H9 (cell line): Measurements from ENCODE around the gene AGPAT1. TPM values are rescaled to one million over a fixed set of nuclear protein-coding genes. Genes with fewer than 3 reads are reported as not detected.
A peak's percentile ranks its signal among the peaks of the same experiment; 100 is the strongest.

Source experiments
- DNase-seq: peaks from one replicate; pipeline ENCODE4 v3.0.0-alpha.2; 2017
- H2AFZ ChIP-seq: one replicate; pipeline ENCODE4 v1.6.1; 2013; ENCODE audit warnings: mild to moderate bottlenecking, low read length, control low read depth, moderate library complexity
- H2AK5ac ChIP-seq: 2 replicates; pipeline ENCODE4 v1.6.1; 2013; ENCODE audit warnings: low read length, control low read depth, mixed read lengths; ENCODE audit not compliant: insufficient read length
- H2BK120ac ChIP-seq: one replicate; pipeline ENCODE4 v1.6.1; 2013; ENCODE audit warnings: low read depth, mild to moderate bottlenecking, low read length, control low read depth, inconsistent platforms; ENCODE audit not compliant: poor library complexity, severe bottlenecking
- H2BK12ac ChIP-seq: 2 replicates; pipeline ENCODE4 v1.6.1; 2013; ENCODE audit warnings: low read length, control low read depth, mixed read lengths, low read depth; ENCODE audit not compliant: insufficient read length
- H2BK15ac ChIP-seq: 2 replicates; pipeline ENCODE4 v1.6.1; 2013; ENCODE audit warnings: low read depth, low read length, control low read depth
- H2BK20ac ChIP-seq: one replicate; pipeline ENCODE4 v1.6.1; 2013; ENCODE audit warnings: low read depth, mild to moderate bottlenecking, low read length, control low read depth, inconsistent platforms; ENCODE audit not compliant: poor library complexity, severe bottlenecking
- H2BK5ac ChIP-seq: 2 replicates; pipeline ENCODE4 v1.6.1; 2013; ENCODE audit warnings: low read length, control low read depth, mixed read lengths; ENCODE audit not compliant: insufficient read length
- H3K14ac ChIP-seq: 2 replicates; pipeline ENCODE4 v1.6.1; 2013; ENCODE audit warnings: low read length, control low read depth; ENCODE audit not compliant: insufficient read depth
- H3K18ac ChIP-seq: 2 replicates; pipeline ENCODE4 v1.6.1; 2013; ENCODE audit warnings: low read depth, mild to moderate bottlenecking, mixed read lengths, low read length, control low read depth; ENCODE audit not compliant: insufficient read length
- H3K23ac ChIP-seq: 2 replicates; pipeline ENCODE4 v1.6.1; 2013; ENCODE audit warnings: low read length, control low read depth, mixed read lengths, low read depth; ENCODE audit not compliant: insufficient read length
- H3K23me2 ChIP-seq: 2 replicates; pipeline ENCODE4 v1.6.1; 2013; ENCODE audit warnings: low read depth, mild to moderate bottlenecking, mixed read lengths, low read length, control low read depth; ENCODE audit not compliant: insufficient read length, poor library complexity, severe bottlenecking
- H3K27ac ChIP-seq: 2 replicates; pipeline ENCODE4 v1.5.1; 2013; ENCODE audit warnings: low read length, control low read depth, mixed read lengths, low read depth; ENCODE audit not compliant: insufficient read length
- H3K27me3 ChIP-seq: 2 replicates; pipeline ENCODE4 v1.6.1; 2013; ENCODE audit warnings: low read length, control low read depth, inconsistent platforms; ENCODE audit not compliant: insufficient read depth
- H3K4ac ChIP-seq: 2 replicates; pipeline ENCODE4 v1.6.1; 2013; ENCODE audit warnings: low read depth, mild to moderate bottlenecking, control low read depth, inconsistent platforms, low read length, moderate library complexity
- H3K4me1 ChIP-seq: 2 replicates; pipeline ENCODE4 v1.6.1; 2013; ENCODE audit warnings: low read length, control low read depth, inconsistent platforms; ENCODE audit not compliant: insufficient read depth
- H3K4me2 ChIP-seq: 2 replicates; pipeline ENCODE4 v1.6.1; 2013; ENCODE audit warnings: low read length, control low read depth, mixed read lengths; ENCODE audit not compliant: insufficient read length, insufficient read depth
- H3K56ac ChIP-seq: 2 replicates; pipeline ENCODE4 v1.6.1; 2013; ENCODE audit warnings: low read depth, mild to moderate bottlenecking, mixed read lengths, low read length, control low read depth; ENCODE audit not compliant: insufficient read length
- H3K79me1 ChIP-seq: 2 replicates; pipeline ENCODE4 v1.6.1; 2013; ENCODE audit warnings: low read depth, mild to moderate bottlenecking, moderate library complexity, low read length, control low read depth, inconsistent platforms; ENCODE audit not compliant: insufficient read depth, poor library complexity, severe bottlenecking
- H3K79me2 ChIP-seq: 2 replicates; pipeline ENCODE4 v1.6.1; 2013; ENCODE audit warnings: low read length, control low read depth, inconsistent platforms; ENCODE audit not compliant: insufficient read depth
- H3K9ac ChIP-seq: 2 replicates; pipeline ENCODE4 v1.6.1; 2013; ENCODE audit warnings: low read length, control low read depth, mixed read lengths; ENCODE audit not compliant: insufficient read length; ENCODE audit errors: extremely low read depth
- H3K9me3 ChIP-seq: one replicate; pipeline ENCODE4 v1.6.1; 2013; ENCODE audit warnings: low read depth, low read length, inconsistent platforms; ENCODE audit not compliant: control insufficient read depth
- H3T11ph ChIP-seq: one replicate; pipeline ENCODE4 v1.6.1; 2013; ENCODE audit warnings: mild to moderate bottlenecking, low read length, control low read depth, inconsistent platforms
- H4K20me1 ChIP-seq: one replicate; pipeline ENCODE4 v1.6.1; 2013; ENCODE audit not compliant: control insufficient read depth, insufficient read length, insufficient read depth
- H4K5ac ChIP-seq: 2 replicates; pipeline ENCODE4 v1.6.1; 2013; ENCODE audit warnings: low read depth, mild to moderate bottlenecking, mixed read lengths, low read length, control low read depth; ENCODE audit not compliant: insufficient read length
- H4K8ac ChIP-seq: replicated peaks from 2 replicates; pipeline ENCODE4 v1.6.1; 2013; ENCODE audit warnings: low read length, control low read depth, mixed read lengths, low read depth; ENCODE audit not compliant: insufficient read length
- H4K91ac ChIP-seq: 2 replicates; pipeline ENCODE4 v1.6.1; 2013; ENCODE audit warnings: low read depth, mild to moderate bottlenecking, moderate library complexity, mixed read lengths, low read length, control low read depth; ENCODE audit not compliant: insufficient read length
- H3K27ac Mint-ChIP-seq, 3 experiments: 2 replicates in 2 of 3; 3 replicates in 1 of 3; pipeline ENCODE4 v1.8.0; 2020 to 2021; ENCODE audit warnings: mixed read lengths in 3 of 3, mild to moderate bottlenecking in 1 of 3, moderate library complexity in 1 of 3
- H3K27me3 Mint-ChIP-seq: 2 replicates; pipeline ENCODE4 v1.8.0; 2021; ENCODE audit warnings: low read depth, mild to moderate bottlenecking, moderate library complexity, mixed read lengths
- H3K36me3 Mint-ChIP-seq, 3 experiments: 2 replicates in 2 of 3; 3 replicates in 1 of 3; pipeline ENCODE4 v1.8.0; 2020 to 2021; ENCODE audit warnings: low read depth in 3 of 3, mixed read lengths in 3 of 3; ENCODE audit not compliant: insufficient read depth in 1 of 3
- H3K4me1 Mint-ChIP-seq, 2 experiments: 2 replicates each; pipeline ENCODE4 v1.8.0; 2020; ENCODE audit warnings: mixed read lengths in 2 of 2
- H3K4me3 Mint-ChIP-seq, 2 experiments: 2 replicates in 1 of 2; 3 replicates in 1 of 2; pipeline ENCODE4 v1.8.0; 2020 to 2021; ENCODE audit warnings: mild to moderate bottlenecking in 2 of 2, mixed read lengths in 2 of 2, moderate library complexity in 1 of 2
- H3K9me3 Mint-ChIP-seq, 2 experiments: 2 replicates in 1 of 2; 3 replicates in 1 of 2; pipeline ENCODE4 v1.8.0; 2020; ENCODE audit warnings: mild to moderate bottlenecking in 2 of 2, mixed read lengths in 2 of 2, moderate library complexity in 1 of 2
- WGBS: extraction: QIAGEN DNeasy Blood & Tissue Kit; methylation state at CpG from one replicate; pipeline ENCODE4 v1.1.7; 2013; ENCODE audit warnings: missing lambda C conversion rate, low lambda C conversion rate, mixed read lengths; ENCODE audit not compliant: insufficient read length; ENCODE audit errors: extremely low coverage; 5-methylcytosine and 5-hydroxymethylcytosine counted together
- total RNA-seq: library from RNA; stranded (reverse); gene quantifications from 2 replicates; pipeline ENCODE4 v1.2.1, GENCODE V29; 2021
- TF ChIP-seq, protein P1 (sequence below): fragments of 200-600 bp; sonication (generic); conservative IDR thresholded peaks from 3 replicates; pipeline ENCODE4 v1.8.0; 2021; ENCODE audit warnings: antibody characterized with exemption, mild to moderate bottlenecking

Gene AGPAT1
- total RNA-seq, 1 experiment from 2014 or later = 89.5 TPM

DNA sequence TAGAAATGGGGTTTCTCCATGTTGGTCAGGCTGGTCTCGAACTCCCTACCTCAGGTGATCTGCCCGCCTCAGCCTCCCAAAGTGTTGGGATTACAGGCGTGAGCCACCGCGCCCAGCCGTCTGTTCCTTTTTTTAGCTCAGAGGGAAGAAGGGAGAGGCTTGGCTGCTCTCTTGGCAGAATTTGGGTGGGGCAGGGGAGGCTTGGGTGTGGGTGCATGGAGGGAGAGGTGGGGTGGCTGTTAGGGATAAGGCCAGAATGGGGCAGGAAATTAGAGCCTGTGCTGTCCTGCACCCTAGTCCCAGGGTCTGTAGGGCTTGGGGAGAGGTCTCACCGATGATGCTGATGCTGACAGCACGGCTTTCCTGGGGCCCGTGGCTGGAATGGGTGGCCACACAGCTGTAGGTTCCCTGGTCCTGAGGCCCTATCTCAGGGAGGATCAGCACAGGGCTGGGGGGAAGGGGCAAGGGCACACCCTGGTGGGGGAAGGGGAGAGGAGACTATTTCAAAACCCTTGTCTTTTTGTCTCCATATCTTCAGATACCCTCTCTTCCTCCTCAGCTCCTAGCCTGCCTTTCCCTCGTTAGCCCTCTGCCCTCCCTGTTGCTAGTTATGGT, 6.1 kb upstream of the AGPAT1 start:
- DNase-seq = no peak
- Histone ChIP-seq H2BK5ac (no peak overlapping the region), H2BK20ac (no peak overlapping the region), H3K23me2 (peaks cover 7% of the 10 kb centered on the region), H4K5ac (no peak overlapping the region), H4K91ac (no peak overlapping the region), H4K20me1 (no peaks in the 10 kb centered on the region), H2BK12ac (no peak overlapping the region), H3K79me1 (no peaks in the 10 kb centered on the region), H2BK15ac (no peak overlapping the region), H3K27me3 (no peaks in the 10 kb centered on the region), H3K27ac (no peak overlapping the region), H3K9me3 (no peaks in the 10 kb centered on the region), H3K4me1 (no peaks in the 10 kb centered on the region), H3K56ac (no peak overlapping the region), H4K8ac (no peak overlapping the region), H3K4me2 (no peak overlapping the region), H3K4ac (no peak overlapping the region), H2AK5ac (no peak overlapping the region), H3K9ac (no peak overlapping the region), H3K23ac (no peak overlapping the region), H2BK120ac (no peak overlapping the region), H3K79me2 (peaks cover 4% of the 10 kb centered on the region; the same call in 1 of the 2 replicates), H3K14ac (no peak overlapping the region), H3T11ph (no peak overlapping the region), H3K18ac (no peak overlapping the region), H2AFZ (no peak overlapping the region)
- no peak overlapping the region for H3K4me3 Mint-ChIP-seq
- peaks cover 28 to 68% (median 57%) of the 10 kb centered on the region in 3 experiments for H3K36me3 Mint-ChIP-seq
- no peaks in the 10 kb centered on the region; the same call in 1 of the 2 replicates for H3K27me3 Mint-ChIP-seq
- H3K9me3 Mint-ChIP-seq = no peaks in the 10 kb centered on the region; a peak in 1 of 5 replicates
- peak overlapping the region in 2 of 3 experiments; percentile 45 to 57; a peak in 2 of 7 replicates for H3K27ac Mint-ChIP-seq
- no CpG with 5 or more reads among the region's 10 CpGs for WGBS
- peaks cover 16 to 30% of the 10 kb centered on the region in 2 experiments for H3K4me1 Mint-ChIP-seq
- TF ChIP-seq, protein P1, sequence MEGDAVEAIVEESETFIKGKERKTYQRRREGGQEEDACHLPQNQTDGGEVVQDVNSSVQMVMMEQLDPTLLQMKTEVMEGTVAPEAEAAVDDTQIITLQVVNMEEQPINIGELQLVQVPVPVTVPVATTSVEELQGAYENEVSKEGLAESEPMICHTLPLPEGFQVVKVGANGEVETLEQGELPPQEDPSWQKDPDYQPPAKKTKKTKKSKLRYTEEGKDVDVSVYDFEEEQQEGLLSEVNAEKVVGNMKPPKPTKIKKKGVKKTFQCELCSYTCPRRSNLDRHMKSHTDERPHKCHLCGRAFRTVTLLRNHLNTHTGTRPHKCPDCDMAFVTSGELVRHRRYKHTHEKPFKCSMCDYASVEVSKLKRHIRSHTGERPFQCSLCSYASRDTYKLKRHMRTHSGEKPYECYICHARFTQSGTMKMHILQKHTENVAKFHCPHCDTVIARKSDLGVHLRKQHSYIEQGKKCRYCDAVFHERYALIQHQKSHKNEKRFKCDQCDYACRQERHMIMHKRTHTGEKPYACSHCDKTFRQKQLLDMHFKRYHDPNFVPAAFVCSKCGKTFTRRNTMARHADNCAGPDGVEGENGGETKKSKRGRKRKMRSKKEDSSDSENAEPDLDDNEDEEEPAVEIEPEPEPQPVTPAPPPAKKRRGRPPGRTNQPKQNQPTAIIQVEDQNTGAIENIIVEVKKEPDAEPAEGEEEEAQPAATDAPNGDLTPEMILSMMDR = peak; percentile 20; the same call in 1 of the 3 replicates
